Sciatic nerve (tissue), 2 donors: ENCODE results near the gene SAMD11. TPM values are rescaled to one million over a fixed set of nuclear protein-coding genes. Genes with fewer than 3 reads are reported as not detected.

Experiments
- ATAC-seq: fragments of 200-7000 bp; cut with Tn5 transposase; one replicate; pipeline ENCODE4 v1.9.1; 2020; ENCODE audit warnings: mild to moderate bottlenecking, moderate library complexity
- DNase-seq: peaks from one replicate; pipeline ENCODE4 v3.0.0-alpha.2; 2020; ENCODE audit warnings: low spot score
- intact Hi-C: fragments of 100-400 bp; cut with DNase I; formaldehyde crosslinking; loops from one replicate; pipeline ENCODE4 v1.14.2; 2022
- total RNA-seq: library from RNA; stranded (reverse); fragmentation: NEBNext Ultra II Directional; extraction: Animal tissue kit (Norgen Biotek cat#: 25700); gene quantifications from one replicate; pipeline ENCODE4 v1.2.1, GENCODE V29; 2021
- donor health status: DM: no; HTN: no; CAD: no.
- donor health status: DM: no; HTN: no; CAD: no.

Gene SAMD11
- total RNA-seq, 1 donor from 2014 or later = 6.4 TPM

- DNase-seq (no peak), ATAC-seq (no peak)
- intact Hi-C loops = no loop called here
Measured at GRCh38 chr1:928825-929661, 5.3 kb downstream of the SAMD11 start.

DNA sequence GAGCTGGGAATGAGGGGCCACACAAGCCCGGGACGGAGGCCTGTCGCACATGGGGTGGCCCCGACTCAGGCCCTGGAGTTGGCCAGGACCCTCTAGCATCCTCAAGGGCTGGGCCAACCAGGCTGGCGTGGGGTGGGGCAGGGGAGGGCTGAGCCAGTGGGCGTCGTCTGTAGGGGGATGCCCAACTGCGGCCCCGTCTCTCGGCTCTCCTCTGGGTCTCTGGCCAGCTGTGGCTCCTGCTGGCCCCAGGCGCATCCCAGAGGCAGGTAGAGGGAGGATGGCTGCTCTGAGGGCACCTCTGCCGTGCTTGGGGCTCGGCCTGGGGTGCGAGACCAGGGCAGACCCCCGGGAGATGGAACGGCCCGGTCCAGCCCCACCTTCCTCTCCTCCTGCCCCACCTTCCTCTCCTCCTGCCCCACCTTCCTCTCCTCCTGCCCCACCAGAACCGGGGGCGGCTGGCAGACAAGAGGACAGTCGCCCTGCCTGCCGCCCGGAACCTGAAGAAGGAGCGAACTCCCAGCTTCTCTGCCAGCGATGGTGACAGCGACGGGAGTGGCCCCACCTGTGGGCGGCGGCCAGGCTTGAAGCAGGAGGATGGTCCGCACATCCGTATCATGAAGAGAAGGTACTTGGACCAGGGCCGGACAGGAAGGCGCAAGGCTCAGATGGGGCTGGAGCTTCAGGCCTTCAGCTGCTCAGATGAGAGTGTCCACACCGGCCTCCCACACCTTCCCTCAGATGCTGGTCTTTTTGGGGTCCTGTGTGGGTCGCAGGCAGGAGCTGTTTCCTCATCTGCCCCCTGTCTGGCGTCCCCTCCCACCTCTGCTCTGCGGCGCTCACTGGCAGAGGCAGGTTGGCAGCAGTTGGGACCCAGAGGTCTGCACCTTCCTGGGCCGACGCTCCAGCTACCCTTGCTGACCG lies 6.2 kb downstream of the SAMD11 start:
- intact Hi-C loops = no loop called here
- no peak for ATAC-seq
- DNase-seq = no peak

DNA sequence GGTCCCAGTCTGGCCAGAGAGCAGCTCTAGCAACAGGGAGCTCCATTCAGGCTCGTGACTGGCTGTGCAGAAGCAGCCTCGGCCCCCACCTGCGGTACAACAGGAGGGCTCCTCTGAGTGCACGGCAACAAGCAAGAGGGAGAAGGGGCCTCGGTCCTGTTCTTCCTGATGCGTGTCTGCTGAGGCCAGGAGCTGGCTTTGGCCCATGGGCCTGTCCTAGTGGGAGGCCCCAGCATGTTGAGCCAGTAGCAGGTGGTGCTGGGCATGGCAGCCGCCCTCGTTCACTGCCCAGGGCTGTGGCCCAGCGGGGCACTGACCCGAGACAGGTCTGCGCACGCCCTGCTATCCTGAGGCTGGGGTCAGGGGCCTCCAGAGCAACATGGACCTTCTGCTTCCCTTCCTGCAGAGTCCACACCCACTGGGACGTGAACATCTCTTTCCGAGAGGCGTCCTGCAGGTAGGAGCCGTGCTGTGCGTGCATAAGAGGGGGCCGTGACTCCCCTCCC lies 7.0 kb downstream of the SAMD11 start:
- intact Hi-C loops = no loop called here
- ATAC-seq (no peak), DNase-seq (no peak)

- intact Hi-C loops = no loop called here
- ATAC-seq (no peak), DNase-seq (no peak)
Measured at GRCh38 chr1:931380-932172, 7.9 kb downstream of the SAMD11 start.

GRCh38 chr1:932173-932510 lies 8.4 kb downstream of the SAMD11 start:
- intact Hi-C loops = no loop called here
- DNase-seq = no peak
- ATAC-seq = no peak

GRCh38 chr1:932776-933602 lies 9.3 kb downstream of the SAMD11 start:
- no peak for DNase-seq
- intact Hi-C loops = no loop called here
- no peak for ATAC-seq

DNA sequence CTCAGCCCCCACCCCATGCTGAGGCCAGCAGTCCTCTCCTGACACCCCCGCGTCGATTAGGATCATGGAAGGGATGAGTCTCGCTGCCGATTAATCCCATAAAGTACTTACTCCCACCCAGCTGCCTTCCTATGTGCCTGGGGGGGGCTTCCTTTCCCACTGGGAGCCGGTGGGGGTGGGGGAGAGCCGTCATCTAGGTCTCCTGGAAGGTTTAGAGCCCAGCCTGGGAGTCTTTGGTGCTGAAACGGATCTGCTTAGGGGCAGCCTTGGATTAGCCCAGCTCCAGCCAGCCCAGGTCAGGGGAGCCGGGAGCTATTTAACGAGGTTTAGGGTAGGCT lies 9.8 kb downstream of the SAMD11 start:
- ATAC-seq = no peak
- DNase-seq = no peak
- intact Hi-C loops = no loop called here

DNA sequence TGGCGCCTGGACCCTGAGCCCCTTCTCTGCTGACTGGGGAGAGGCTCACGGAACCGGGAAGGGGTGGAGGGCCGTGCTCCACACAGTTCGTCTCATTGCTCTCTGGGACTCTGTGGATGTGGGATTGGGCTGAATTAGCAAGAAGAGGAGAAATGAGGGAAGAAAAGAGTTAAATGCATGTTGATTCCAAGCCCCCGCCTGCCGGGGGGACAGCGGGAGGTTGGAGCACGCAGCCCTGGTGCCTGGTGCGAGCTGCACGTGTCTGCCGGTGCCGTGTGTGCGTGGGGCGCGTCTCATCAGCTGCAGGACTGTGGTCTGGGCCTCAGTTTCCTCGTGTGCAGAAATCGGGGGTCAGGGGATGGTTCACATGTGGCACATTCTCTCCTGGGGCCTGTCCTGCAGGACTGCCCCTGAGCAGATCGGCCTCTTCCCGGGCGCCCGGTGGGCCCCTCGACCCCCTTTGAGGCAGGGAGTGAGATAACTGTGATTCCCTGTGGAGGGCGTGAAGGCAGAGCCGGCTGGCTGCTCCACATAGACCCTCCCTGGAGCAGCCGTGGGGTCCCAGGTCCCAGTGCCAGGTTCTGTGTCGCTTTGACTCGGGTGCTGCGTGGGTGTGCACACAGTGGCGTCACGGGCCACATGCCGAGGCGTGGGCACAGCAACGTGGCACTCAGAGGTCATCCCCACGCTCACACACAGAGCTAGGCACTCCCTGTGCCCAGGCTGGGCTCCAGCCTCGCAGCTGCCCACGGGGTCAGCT lies 11.4 kb downstream of the SAMD11 start:
- no peak for DNase-seq
- intact Hi-C loops = no loop called here
- ATAC-seq = no peak

GRCh38 chr1:935751-936231 lies 12.1 kb downstream of the SAMD11 start:
- intact Hi-C loops = no loop called here
- no peak for ATAC-seq
- no peak for DNase-seq

GRCh38 chr1:936348-937264 lies 12.9 kb downstream of the SAMD11 start:
- intact Hi-C loops = no loop called here
- no peak for DNase-seq
- no peak for ATAC-seq

DNA sequence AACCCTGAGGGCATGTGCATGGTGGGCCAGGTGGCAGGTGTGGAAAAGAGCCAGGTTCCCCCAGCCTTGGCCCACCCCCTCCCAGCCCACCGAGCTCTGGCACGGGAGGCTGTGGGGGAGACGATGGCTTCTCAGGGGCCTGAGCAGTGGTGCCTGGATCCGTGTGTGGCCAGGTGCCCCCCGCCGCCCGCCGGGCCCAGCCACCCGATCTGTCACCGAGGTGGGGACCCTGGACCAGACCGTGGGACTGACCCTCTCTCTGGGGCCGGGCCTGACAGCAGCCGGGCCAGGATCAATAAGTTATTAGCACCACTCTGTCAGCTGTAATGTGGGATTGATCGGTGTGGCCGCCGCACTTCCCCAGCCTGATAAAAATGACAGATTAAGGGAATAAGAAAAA lies 13.8 kb downstream of the SAMD11 start:
- DNase-seq = no peak
- intact Hi-C loops = no loop called here

GRCh38 chr1:938088-938683 lies 14.5 kb downstream of the SAMD11 start:
- intact Hi-C loops = no loop called here
- no peak for DNase-seq
- peak; percentile 8 for ATAC-seq

More for the DNA sequence above, 13.8 kb downstream of the SAMD11 start:
- no peak for ATAC-seq

- DNase-seq (no peak), ATAC-seq (no peak)
- intact Hi-C loops = no loop called here
Measured at GRCh38 chr1:938711-939489, 15.2 kb downstream of the SAMD11 start.

GRCh38 chr1:939511-940106 lies 15.9 kb downstream of the SAMD11 start:
- ATAC-seq (no peak), DNase-seq (no peak)
- intact Hi-C loops = no loop called here
